GM23338 (cell line): ENCODE results near the gene TMEM238.

Experiments
- CREB1 ChIP-seq: fragments of 250-450 bp; sonication (Bioruptor Pico); IDR thresholded peaks from 2 replicates; pipeline ENCODE4 v1.5.0; 2020; ENCODE audit warnings: low read depth, mild to moderate bottlenecking, moderate library complexity
- CTCF ChIP-seq, 2 experiments: fragments of 200-600 bp in 1 of 2; sonication (generic) in 1 of 2; conservative IDR thresholded peaks; 2 replicates each; pipeline versions ENCODE4 v1.5.1 to v1.6.1; 2016 to 2017; ENCODE audit warnings: antibody characterized with exemption in 2 of 2, low read depth in 2 of 2, mild to moderate bottlenecking in 2 of 2, moderate library complexity in 1 of 2
- ETS1 ChIP-seq: IDR thresholded peaks from 2 replicates; pipeline ENCODE4 v1.6.1; 2016; ENCODE audit warnings: antibody characterized with exemption
- EZH2 ChIP-seq: fragments of 200-600 bp; sonication (generic); IDR thresholded peaks from one replicate; pipeline ENCODE4 v1.8.0; 2017; ENCODE audit warnings: antibody characterized with exemption, mild to moderate bottlenecking, low read depth; ENCODE audit not compliant: unreplicated experiment
- EZH2phosphoT487 ChIP-seq: fragments of 200-600 bp; sonication (generic); IDR thresholded peaks from one replicate; pipeline ENCODE4 v1.8.1; 2018; ENCODE audit warnings: antibody characterized with exemption; ENCODE audit not compliant: unreplicated experiment
- JUNB ChIP-seq: IDR thresholded peaks from one replicate; pipeline ENCODE4 v1.6.1; 2016; ENCODE audit warnings: antibody characterized with exemption; ENCODE audit not compliant: unreplicated experiment
- NANOG ChIP-seq: IDR thresholded peaks from 2 replicates; pipeline ENCODE4 v1.6.1; 2016; ENCODE audit warnings: antibody characterized with exemption, borderline replicate concordance
- POLR2AphosphoS5 ChIP-seq: IDR thresholded peaks from 2 replicates; pipeline ENCODE4 v1.6.1; 2016; ENCODE audit warnings: antibody characterized with exemption, low read depth
- REST ChIP-seq: IDR thresholded peaks from one replicate; pipeline ENCODE4 v1.6.1; 2018; ENCODE audit warnings: antibody characterized with exemption; ENCODE audit not compliant: unreplicated experiment
- STAT1 ChIP-seq: IDR thresholded peaks from one replicate; pipeline ENCODE4 v1.6.1; 2016; ENCODE audit warnings: antibody characterized with exemption; ENCODE audit not compliant: unreplicated experiment
- ZNF114 ChIP-seq: fragments of 250-450 bp; sonication (Bioruptor Pico); IDR thresholded peaks from 2 replicates; pipeline ENCODE4 v1.5.0; 2020; ENCODE audit warnings: mild to moderate bottlenecking, moderate library complexity
- ZNF331 ChIP-seq: fragments of 250-450 bp; sonication (Bioruptor Pico); IDR thresholded peaks from 2 replicates; pipeline ENCODE4 v1.5.0; 2020; ENCODE audit warnings: low read depth, mild to moderate bottlenecking, moderate library complexity
- ZNF462 ChIP-seq: fragments of 250-450 bp; sonication (Bioruptor Pico); IDR thresholded peaks from 2 replicates; pipeline ENCODE4 v1.5.0; 2020; ENCODE audit warnings: mild to moderate bottlenecking, moderate library complexity

GRCh38 chr19:55370305-55370988 is 13.6 kb downstream of the TMEM238 start, which contains the start of gene IL11:
- TF ChIP-seq CTCF (conservative IDR thresholded peaks at IDR 0.05; ENCODE audit: low read depth in 2 of 2) (no peak), EZH2 (peak; percentile 65), EZH2phosphoT487 (no peak), NANOG (no peak), POLR2AphosphoS5 (0 out of 2 replicates have a peak, but pooled peaks have one; percentile 15), REST (no peak), JUNB (no peak), ETS1 (no peak), CREB1 (CRISPR knock-in tag) (no peak), ZNF114 (CRISPR knock-in tag) (no peak), ZNF331 (CRISPR knock-in tag) (no peak), STAT1 (no peak), ZNF462 (CRISPR knock-in tag) (no peak)
